Kidney epithelial cell (primary cell): Measurements from ENCODE around the gene CCND2. TPM values are rescaled to one million over a fixed set of nuclear protein-coding genes. Genes with fewer than 3 reads are reported as not detected.

Experiments used
- DNase-seq: peaks from one replicate; pipeline ENCODE4 v3.0.0-alpha.2; 2010; ENCODE audit warnings: low read depth
- H3K27me3 ChIP-seq: 2 replicates; pipeline ENCODE4 v1.6.0; 2011; ENCODE audit warnings: low read length; ENCODE audit not compliant: control insufficient read depth, insufficient read depth
- H3K36me3 ChIP-seq: 2 replicates; pipeline ENCODE4 v1.5.1; 2011; ENCODE audit warnings: low read length; ENCODE audit not compliant: control insufficient read depth, insufficient read depth
- H3K4me3 ChIP-seq: 2 replicates; pipeline ENCODE4 v1.5.1; 2011; ENCODE audit warnings: low read depth, mild to moderate bottlenecking, control low read depth, low read length
- CTCF ChIP-seq: IDR thresholded peaks from 2 replicates; pipeline ENCODE4 v1.5.1; 2011; ENCODE audit warnings: mild to moderate bottlenecking, moderate library complexity, low read length, control low read depth, inconsistent platforms; ENCODE audit not compliant: insufficient read depth, poor library complexity, severe bottlenecking
- total RNA-seq: library from RNA; depleted of rRNA; stranded (reverse); fragments of >200 nt; gene quantifications from 2 replicates; pipeline ENCODE4 v1.2.3, GENCODE V29; 2015

Gene CCND2
- total RNA-seq, 1 donor from 2014 or later, result 88.3 TPM

GRCh38 chr12:4279198-4279690 is 5.7 kb downstream of the CCND2 start:
- DNase-seq, result no peak
- no peaks in the 10 kb centered on the region for H3K36me3 ChIP-seq
- no peak for TF ChIP-seq CTCF
- no peak overlapping the region for H3K4me3 ChIP-seq
- peaks cover 33% of the 10 kb centered on the region for H3K27me3 ChIP-seq

- DNase-seq, result no peak
- Histone ChIP-seq H3K4me3 (no peak overlapping the region), H3K36me3 (no peaks in the 10 kb centered on the region), H3K27me3 (peaks cover 21% of the 10 kb centered on the region)
- TF ChIP-seq CTCF, result no peak
These were observed 7.0 kb downstream of the CCND2 start for GRCh38 chr12:4280351-4281163.

- DNase-seq, result no peak
- Histone ChIP-seq H3K4me3 (no peak overlapping the region), H3K36me3 (no peaks in the 10 kb centered on the region), H3K27me3 (peaks cover 15% of the 10 kb centered on the region)
- TF ChIP-seq CTCF, result no peak
These were observed 7.7 kb downstream of the CCND2 start for GRCh38 chr12:4281173-4281654.

- peaks cover 8% of the 10 kb centered on the region for H3K27me3 ChIP-seq
- no peak overlapping the region for H3K4me3 ChIP-seq
- no peak for DNase-seq
- H3K36me3 ChIP-seq, result no peaks in the 10 kb centered on the region
- no peak for TF ChIP-seq CTCF
These were observed 8.7 kb downstream of the CCND2 start for GRCh38 chr12:4282103-4282891.

DNA sequence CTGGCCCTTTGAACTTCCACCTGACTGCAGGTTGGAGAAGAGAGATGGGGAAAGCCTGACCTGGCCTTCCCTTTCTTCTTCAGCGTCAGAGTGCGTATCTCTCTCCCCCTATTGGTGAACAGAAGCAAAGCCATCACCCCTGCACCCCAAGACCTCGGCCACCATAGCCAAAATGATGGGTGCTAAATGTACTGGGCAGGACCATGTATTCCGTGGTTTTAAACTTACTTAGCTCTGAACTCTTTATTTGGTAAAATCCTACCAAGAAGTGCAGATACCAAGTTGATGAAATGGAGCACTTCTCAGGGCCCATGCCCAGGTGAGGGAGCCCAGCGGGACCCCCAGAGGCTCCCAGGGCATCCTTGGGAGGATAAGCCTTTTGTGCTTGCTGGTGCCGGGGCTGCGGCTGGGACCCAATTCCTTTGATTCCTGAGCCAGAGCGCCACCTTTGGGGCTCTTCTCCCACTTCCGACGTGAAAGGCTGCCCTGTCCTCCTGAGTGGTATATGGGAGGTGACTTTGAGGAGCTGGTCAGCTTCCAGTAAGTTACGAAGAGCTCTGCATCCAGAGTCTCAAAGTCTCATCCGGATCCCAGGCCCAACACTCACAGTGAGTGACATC is 9.4 kb downstream of the CCND2 start:
- no peak for DNase-seq
- Histone ChIP-seq H3K36me3 (no peaks in the 10 kb centered on the region), H3K27me3 (peaks cover 6% of the 10 kb centered on the region), H3K4me3 (no peak overlapping the region)
- no peak for TF ChIP-seq CTCF
